SK-N-SH (cell line): ENCODE results near the gene SPON2. TPM values are rescaled to one million over a fixed set of nuclear protein-coding genes. Genes with fewer than 3 reads are reported as not detected.
"Not testable (repeated sequence)": the region's sequence is repeated elsewhere in the genome, so short reads cannot be mapped to it uniquely, and the experiment has no call there.

Experiments
- CTCF ChIA-PET: fragments of 300-600, 350-600 bp; formaldehyde crosslinking; extraction: SDS; loops from one replicate; lab custom pipeline; 2021; lab: Yijun Ruan, JAX
- POLR2A ChIA-PET: fragments of 350-600 bp; sonication (Branson Sonifier 250); formaldehyde crosslinking; extraction: SDS; loops from one replicate; lab custom pipeline; 2020; ENCODE audit warnings: antibody characterized with exemption, inconsistent platforms; lab: Yijun Ruan, JAX
- DNase-seq: peaks from one replicate; pipeline ENCODE4 v3.0.0; 2012
- H2AFZ ChIP-seq: fragments of 200-600 bp; sonication (generic); 2 replicates; pipeline ENCODE4 v1.8.1; 2016; ENCODE audit warnings: antibody characterized with exemption, mild to moderate bottlenecking, low read depth
- H3F3A ChIP-seq: fragments of 200-600 bp; sonication (generic); replicated peaks from 2 replicates; pipeline ENCODE3; 2016; ENCODE audit warnings: antibody characterized with exemption, mild to moderate bottlenecking; ENCODE audit not compliant: insufficient read depth
- H3K27ac ChIP-seq, 2 experiments: fragments of 200-500 bp in 1 of 2; fragments of 200-600 bp in 1 of 2; sonication (Bioruptor generic) in 1 of 2; sonication (generic), shearing (Covaris generic) in 1 of 2; 2 replicates each; pipeline versions ENCODE4 v1.5.1 to v1.6.1; 2014 to 2016; ENCODE audit warnings: low read depth in 2 of 2, inconsistent platforms in 1 of 2, low read length in 1 of 2, mild to moderate bottlenecking in 1 of 2, mixed read lengths in 1 of 2
- H3K27me3 ChIP-seq: fragments of 200-600 bp; sonication (generic), shearing (Covaris generic); 2 replicates; pipeline ENCODE4 v1.6.1; 2016; ENCODE audit warnings: mixed run types; ENCODE audit not compliant: insufficient read depth
- H3K36me3 ChIP-seq, 2 experiments: fragments of 200-500 bp in 1 of 2; fragments of 200-600 bp in 1 of 2; sonication (Bioruptor generic) in 1 of 2; sonication (generic) in 1 of 2; replicated peaks in 1 of 2; 2 replicates each; pipeline versions ENCODE3 to v1.5.1; 2014 to 2016; ENCODE audit warnings: low read length in 1 of 2, mild to moderate bottlenecking in 1 of 2; ENCODE audit not compliant: insufficient read depth in 2 of 2, control insufficient read depth in 1 of 2
- H3K4me1 ChIP-seq, 2 experiments: fragments of 200-500 bp in 1 of 2; fragments of 200-600 bp in 1 of 2; sonication (Bioruptor generic) in 1 of 2; sonication (generic), shearing (Covaris generic) in 1 of 2; 2 replicates each; pipeline versions ENCODE4 v1.5.1 to v1.6.1; 2014 to 2016; ENCODE audit warnings: low read depth in 1 of 2, low read length in 1 of 2, mixed run types in 1 of 2; ENCODE audit not compliant: insufficient read depth in 2 of 2, control insufficient read depth in 1 of 2
- H3K4me2 ChIP-seq: fragments of 200-600 bp; sonication (generic), shearing (Covaris generic); 2 replicates; pipeline ENCODE4 v1.6.1; 2017; ENCODE audit warnings: mixed run types
- H3K4me3 ChIP-seq, 2 experiments: fragments of 200-500 bp in 1 of 2; fragments of 200-600 bp in 1 of 2; sonication (Bioruptor generic) in 1 of 2; sonication (generic), shearing (Covaris generic) in 1 of 2; 2 replicates each; pipeline versions ENCODE4 v1.5.1 to v1.8.1; 2014 to 2016; ENCODE audit warnings: low read depth in 2 of 2, inconsistent platforms in 1 of 2, low read length in 1 of 2, mild to moderate bottlenecking in 1 of 2, mixed read lengths in 1 of 2, moderate library complexity in 1 of 2
- H3K79me2 ChIP-seq: fragments of 200-600 bp; sonication (generic); 2 replicates; pipeline ENCODE4 v1.8.1; 2017; ENCODE audit warnings: mild to moderate bottlenecking; ENCODE audit not compliant: insufficient read depth
- H3K9ac ChIP-seq: fragments of 200-600 bp; sonication (generic); 2 replicates; pipeline ENCODE4 v1.6.1; 2017; ENCODE audit warnings: mixed run types
- H3K9me2 ChIP-seq: fragments of 200-600 bp; sonication (generic); 2 replicates; pipeline ENCODE4 v1.6.1; 2017; ENCODE audit warnings: mixed run types
- H3K9me3 ChIP-seq: fragments of 200-600 bp; sonication (generic); 2 replicates; pipeline ENCODE4 v1.6.1; 2017; ENCODE audit warnings: mixed run types, mild to moderate bottlenecking, moderate library complexity
- H4K20me1 ChIP-seq: fragments of 200-600 bp; sonication (generic); 2 replicates; pipeline ENCODE4 v1.6.1; 2017; ENCODE audit warnings: mild to moderate bottlenecking, mixed run types; ENCODE audit not compliant: insufficient read depth
- CHD2 ChIP-seq: fragments of 150-350 bp; IDR thresholded peaks from 2 replicates; pipeline ENCODE4 v1.6.1; 2018; ENCODE audit warnings: low read length; ENCODE audit not compliant: partially characterized antibody
- FOXM1 ChIP-seq: IDR thresholded peaks from 2 replicates; pipeline ENCODE4 v1.4.0; 2012; ENCODE audit warnings: low read depth, mild to moderate bottlenecking
- IRF3 ChIP-seq: fragments of 150-350 bp; IDR thresholded peaks from 2 replicates; pipeline ENCODE4 v1.6.1; 2016; ENCODE audit warnings: mild to moderate bottlenecking, low read depth, low read length
- JUND ChIP-seq: IDR thresholded peaks from 2 replicates; pipeline ENCODE4 v1.4.0; 2012
- MAX ChIP-seq: IDR thresholded peaks from 2 replicates; pipeline ENCODE4 v1.4.0; 2012; ENCODE audit warnings: low read depth
- POLR2AphosphoS5 ChIP-seq: IDR thresholded peaks from 2 replicates; pipeline ENCODE4 v1.6.1; 2012; ENCODE audit warnings: low read depth, low read length
- RCOR1 ChIP-seq: fragments of 150-350 bp; IDR thresholded peaks from 2 replicates; pipeline ENCODE4 v1.6.1; 2017; ENCODE audit warnings: antibody characterized with exemption, low read length
- RFX5 ChIP-seq: IDR thresholded peaks from 2 replicates; pipeline ENCODE4 v1.6.1; 2012; ENCODE audit warnings: mild to moderate bottlenecking, improper control_type of control experiment, low read length
- RXRA ChIP-seq: IDR thresholded peaks from 2 replicates; pipeline ENCODE4 v1.4.0; 2012; ENCODE audit warnings: low read depth, mild to moderate bottlenecking, borderline replicate concordance
- SMC3 ChIP-seq: IDR thresholded peaks from 2 replicates; pipeline ENCODE4 v1.6.1; 2012; ENCODE audit warnings: low read depth, low read length, improper control_type of control experiment
- TCF12 ChIP-seq: IDR thresholded peaks from 2 replicates; pipeline ENCODE4 v1.4.0; 2012
- USF2 ChIP-seq: fragments of 150-350 bp; IDR thresholded peaks from 2 replicates; pipeline ENCODE4 v1.6.1; 2017; ENCODE audit warnings: antibody characterized with exemption, low read length, low read depth, borderline replicate concordance
- WGBS: methylation state at CpG from one replicate; pipeline ENCODE4 v1.1.6; 2017; ENCODE audit warnings: low lambda C conversion rate; 5-methylcytosine and 5-hydroxymethylcytosine counted together
- polyA plus RNA-seq, 3 experiments: library from polyadenylated mRNA; depleted of rRNA; stranded (reverse); fragments of >200 nt; gene quantifications; 2 replicates each; pipeline ENCODE4 v1.2.3, GENCODE V29; 2012

SPON2 gene
- polyA plus RNA-seq, 1 of the 3 experiments (the other 2 are of a cell fraction): 11.4 TPM

- TF ChIP-seq RXRA: no peak
- TF ChIP-seq USF2: no peak
- TF ChIP-seq FOXM1: no peak
- TF ChIP-seq MAX: no peak
- TF ChIP-seq SMC3: peak; percentile 90
- TF ChIP-seq RCOR1: no peak
- no peak for TF ChIP-seq RFX5
- no peak for TF ChIP-seq JUND
- no peak for TF ChIP-seq POLR2AphosphoS5
- TF ChIP-seq TCF12: no peak
Measured at GRCh38 chr4:1130316-1131186, 41.8 kb downstream of the SPON2 start (continued).

- ChIA-PET CTCF (no interaction called here), POLR2A (no interaction called here)
- WGBS: 28% methylated on average over 1 of the region's 1 CpG
- no peak overlapping the region for H3K4me2 ChIP-seq
- H3K27ac ChIP-seq: no peak overlapping the region
- H3K4me1 ChIP-seq: peaks cover 0 to 3% of the 10 kb centered on the region in 2 experiments; a peak in 1 of 4 replicates
- no peaks in the 10 kb centered on the region for H3K79me2 ChIP-seq
- H4K20me1 ChIP-seq: no peaks in the 10 kb centered on the region
- TF ChIP-seq CHD2: no peak
- no peak for TF ChIP-seq IRF3
- TF ChIP-seq, all 33 proteins: peak for 0
- DNase-seq: no peak
- Histone ChIP-seq H3K36me3 (no peaks in the 10 kb centered on the region), H3K27me3 (peaks cover 13% of the 10 kb centered on the region; the same call in 1 of the 2 replicates), H2AFZ (no peak overlapping the region), H3K4me3 (no peak overlapping the region), H3K9me3 (no peaks in the 10 kb centered on the region), H3K9ac (no peak overlapping the region), H3F3A (no peaks in the 10 kb centered on the region), H3K9me2 (no peaks in the 10 kb centered on the region)
Measured at GRCh38 chr4:1126506-1126905, 45.9 kb downstream of the SPON2 start.

- H3K4me1 ChIP-seq, POLR2A ChIA-PET, H3K4me3 ChIP-seq, CTCF ChIA-PET, H3K4me2 ChIP-seq, H3K79me2 ChIP-seq, H3F3A ChIP-seq, H4K20me1 ChIP-seq, H3K9me3 ChIP-seq, DNase-seq, H2AFZ ChIP-seq, H3K27ac ChIP-seq, H3K9me2 ChIP-seq, H3K36me3 ChIP-seq, H3K9ac ChIP-seq: not testable (repeated sequence)
- H3K27me3 ChIP-seq: peaks cover 13% of the 10 kb centered on the region; the same call in 1 of the 2 replicates
- 76% methylated on average over 4 of the region's 4 CpGs for WGBS
Measured at GRCh38 chr4:1125466-1125865, 46.9 kb downstream of the SPON2 start.
